MM.1S (cell line): ENCODE results near the gene VDAC2.

Experiments
- CTCF ChIP-seq: fragments of 300-600 bp; sonication (generic); IDR thresholded peaks from 2 replicates; pipeline ENCODE4 v1.5.1; 2016; ENCODE audit warnings: antibody characterized with exemption, low read length, mixed read lengths
- EZH2 ChIP-seq: fragments of 300-600 bp; sonication (generic); optimal IDR thresholded peaks from 2 replicates; pipeline ENCODE3; 2017; ENCODE audit warnings: low read depth, mild to moderate bottlenecking, antibody characterized with exemption, low read length, mixed read lengths
- EZH2phosphoT487 ChIP-seq: fragments of 300-600 bp; sonication (generic); IDR thresholded peaks from 2 replicates; pipeline ENCODE4 v1.6.1; 2018; ENCODE audit warnings: antibody characterized with exemption, low read length

GRCh38 chr10:75233444-75234016 is 22.9 kb downstream of the VDAC2 start:
- TF ChIP-seq CTCF (no peak), EZH2 (no peak), EZH2phosphoT487 (no peak)
